NT2/D1 (cell line): ENCODE measurements around the gene MGAT4B.

Source experiments
- DNase-seq: peaks from one replicate; pipeline ENCODE4 v3.0.0-alpha.2; 2011; ENCODE audit warnings: low read depth, low spot score
- H3K27me3 ChIP-seq: 2 replicates; pipeline ENCODE4 v1.6.0; 2011; ENCODE audit warnings: mild to moderate bottlenecking; ENCODE audit not compliant: insufficient read length, insufficient read depth
- H3K36me3 ChIP-seq: 2 replicates; pipeline ENCODE4 v1.6.1; 2011; ENCODE audit warnings: mild to moderate bottlenecking, low read length, mixed read lengths; ENCODE audit not compliant: insufficient read depth, insufficient read length
- H3K4me1 ChIP-seq: 2 replicates; pipeline ENCODE4 v1.5.1; 2011; ENCODE audit not compliant: insufficient read depth, insufficient read length
- H3K4me3 ChIP-seq: 2 replicates; pipeline ENCODE4 v1.5.1; 2011; ENCODE audit warnings: low read depth; ENCODE audit not compliant: insufficient read length
- H3K9ac ChIP-seq: 2 replicates; pipeline ENCODE4 v1.6.0; 2011; ENCODE audit warnings: low read depth; ENCODE audit not compliant: insufficient read length
- H3K9me3 ChIP-seq: 2 replicates; pipeline ENCODE4 v1.5.1; 2011; ENCODE audit warnings: mild to moderate bottlenecking, low read length; ENCODE audit not compliant: insufficient read depth
- SUZ12 ChIP-seq: IDR thresholded peaks from 2 replicates; pipeline ENCODE4 v1.6.1; 2011; ENCODE audit not compliant: insufficient read length, insufficient read depth; ENCODE audit errors: extremely low read depth
- YY1 ChIP-seq: IDR thresholded peaks from 2 replicates; pipeline ENCODE4 v1.6.1; 2011; ENCODE audit not compliant: insufficient read length, insufficient read depth
- ZNF274 ChIP-seq: IDR thresholded peaks from 2 replicates; pipeline ENCODE4 v1.6.1; 2011; ENCODE audit warnings: mild to moderate bottlenecking, low read depth, low read length

MGAT4B gene

DNA sequence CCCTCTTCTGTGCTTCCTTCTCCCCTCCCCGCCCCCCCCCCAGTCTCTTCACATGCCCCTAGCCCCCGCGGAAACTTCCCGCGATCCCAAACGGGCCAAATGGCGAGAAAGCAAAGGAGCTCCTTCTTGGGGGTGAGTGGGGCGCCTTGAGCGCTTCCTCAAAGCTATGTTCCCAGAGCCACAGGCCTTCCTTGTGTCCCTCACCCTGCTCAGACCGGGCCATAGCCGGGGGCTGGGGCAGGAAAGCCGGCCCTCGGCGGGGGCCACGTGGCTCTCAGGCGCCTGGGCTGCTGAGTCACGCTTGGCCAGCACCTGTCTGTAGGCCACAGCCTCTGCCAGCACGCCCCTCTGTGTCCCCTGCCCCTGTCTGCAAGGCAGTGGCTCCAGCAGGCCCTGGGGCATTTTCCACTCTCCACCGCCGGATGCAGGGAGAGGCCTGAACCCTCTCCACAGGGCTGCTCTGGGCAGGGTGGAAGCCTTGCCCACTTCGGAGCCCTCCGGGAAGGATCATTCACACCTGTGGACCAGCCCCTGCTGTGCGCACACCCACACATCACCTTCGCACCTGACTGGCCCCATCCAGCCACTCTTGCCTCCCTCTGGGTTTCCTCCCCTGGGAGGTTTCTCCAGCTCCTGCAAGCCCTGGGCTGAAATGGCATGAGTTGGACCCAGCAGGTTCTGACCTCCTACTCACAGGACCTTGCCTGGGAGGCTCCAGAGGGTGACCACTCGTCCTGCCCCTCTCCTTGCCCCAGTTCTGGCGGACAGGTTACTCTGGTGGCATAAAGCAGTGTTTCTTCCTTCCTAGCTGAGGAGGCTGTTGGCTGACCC lies 12.8 kb upstream of the MGAT4B start:
- DNase-seq, result no peak
- TF ChIP-seq SUZ12, result no peak
- TF ChIP-seq YY1, result no peak
- TF ChIP-seq ZNF274, result no peak
- Histone ChIP-seq H3K9ac (peak overlapping the region; percentile 14), H3K9me3 (no peaks in the 10 kb centered on the region), H3K27me3 (no peaks in the 10 kb centered on the region), H3K36me3 (peaks cover 34% of the 10 kb centered on the region), H3K4me1 (peaks cover 24% of the 10 kb centered on the region), H3K4me3 (peak overlapping the region; percentile 8)

DNA sequence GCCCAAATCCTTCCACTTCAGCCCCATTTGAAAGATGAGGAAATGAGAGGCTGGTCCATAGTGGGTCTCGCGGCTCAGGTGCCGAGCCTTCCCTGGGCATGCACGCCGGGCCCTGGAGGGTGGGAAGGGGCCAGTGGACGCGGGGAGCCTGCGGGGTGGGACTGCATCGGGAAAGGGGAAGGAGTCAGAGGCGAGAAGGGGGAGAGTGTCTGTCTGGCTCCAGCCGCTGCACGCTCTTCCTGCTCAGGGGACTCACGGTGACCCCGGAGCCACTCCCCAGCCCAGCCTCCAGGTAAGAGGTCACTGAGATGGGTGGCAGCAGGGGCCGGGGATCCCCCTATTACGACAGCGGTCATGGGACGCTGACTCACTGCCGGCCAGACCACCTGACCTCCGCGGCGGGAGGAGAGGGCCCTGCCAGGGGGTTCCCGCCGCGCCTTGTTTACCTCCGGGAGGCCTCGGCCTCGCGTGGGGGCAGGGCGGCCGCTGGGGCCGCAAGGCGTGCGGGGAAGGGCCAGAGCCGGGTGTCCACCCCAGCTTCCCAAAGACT lies 12.2 kb upstream of the MGAT4B start:
- Histone ChIP-seq H3K9me3 (no peaks in the 10 kb centered on the region), H3K27me3 (no peaks in the 10 kb centered on the region), H3K9ac (peak overlapping the region; percentile 72), H3K4me3 (peak overlapping the region; percentile 34), H3K4me1 (peaks cover 20% of the 10 kb centered on the region), H3K36me3 (peaks cover 33% of the 10 kb centered on the region)
- no peak for TF ChIP-seq SUZ12
- TF ChIP-seq YY1, result no peak
- TF ChIP-seq ZNF274, result no peak
- DNase-seq, result no peak

DNA sequence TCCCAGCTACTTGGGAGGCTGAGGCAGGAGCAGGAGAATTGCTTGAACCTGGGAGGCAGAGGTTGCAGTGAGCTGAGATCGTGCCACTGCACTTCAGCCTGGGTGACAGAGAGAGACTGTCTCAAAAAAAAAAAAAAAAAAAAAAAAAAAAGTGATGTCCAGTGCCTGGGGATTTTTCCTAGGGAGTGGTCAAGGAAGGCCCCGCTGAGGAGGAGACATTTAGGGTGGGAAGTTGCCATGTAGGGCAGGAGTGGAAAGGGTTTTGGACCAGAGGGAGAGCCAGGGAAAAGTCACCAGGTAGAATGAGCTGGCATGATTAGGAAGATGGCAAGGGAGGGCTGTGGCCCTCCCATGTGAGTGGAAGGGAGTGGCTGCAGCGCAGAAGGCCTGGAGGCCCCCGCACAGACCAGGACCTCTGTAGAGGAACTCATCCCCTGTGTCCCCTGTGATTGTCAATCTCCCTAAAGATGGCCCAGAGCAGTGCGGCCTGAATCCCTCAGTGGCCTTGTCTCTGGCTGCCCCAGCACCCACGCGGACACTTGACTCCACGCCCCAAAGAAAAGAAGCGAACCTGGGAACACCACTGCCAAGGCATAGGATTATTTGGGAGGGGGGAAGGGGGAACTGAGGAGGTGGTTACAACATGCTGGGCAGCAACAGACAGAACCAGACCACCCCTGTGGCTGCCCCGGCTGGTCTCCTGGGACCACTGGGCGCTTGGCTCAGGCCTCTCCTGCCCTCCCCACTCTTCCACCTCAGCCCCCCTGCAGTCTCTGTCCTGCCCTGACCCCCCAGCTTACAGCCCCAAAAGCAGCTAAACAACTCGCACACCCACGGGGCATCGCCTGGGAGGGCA lies 11.5 kb upstream of the MGAT4B start:
- Histone ChIP-seq H3K9me3 (no peaks in the 10 kb centered on the region), H3K9ac (peak overlapping the region; percentile 72), H3K4me3 (peak overlapping the region; percentile 34), H3K27me3 (no peaks in the 10 kb centered on the region), H3K36me3 (peaks cover 33% of the 10 kb centered on the region), H3K4me1 (peaks cover 19% of the 10 kb centered on the region)
- DNase-seq, result no peak
- TF ChIP-seq ZNF274, result no peak
- TF ChIP-seq SUZ12, result no peak
- no peak for TF ChIP-seq YY1

DNA sequence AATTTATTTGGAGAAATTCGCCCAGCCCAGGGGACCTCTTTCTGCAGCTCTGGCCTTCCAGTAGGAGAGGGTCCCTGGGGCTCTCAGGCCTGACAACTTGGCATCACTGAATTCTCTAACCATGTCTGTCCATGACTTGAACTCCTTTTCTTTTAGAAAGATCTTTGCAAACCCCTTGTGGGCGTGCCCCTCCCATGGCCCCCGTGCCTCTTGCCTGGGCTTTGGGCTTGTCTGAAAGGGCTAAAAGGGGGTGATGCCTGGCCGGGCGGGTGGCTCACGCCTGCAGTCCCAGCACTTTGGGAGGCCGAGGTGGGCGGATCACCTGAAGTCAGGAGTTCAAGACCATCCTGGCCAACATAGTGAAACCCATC lies 10.8 kb upstream of the MGAT4B start:
- peaks cover 31% of the 10 kb centered on the region for H3K36me3 ChIP-seq
- DNase-seq, result no peak
- peak overlapping the region; percentile 40 for H3K4me3 ChIP-seq
- no peak for TF ChIP-seq YY1
- no peak for TF ChIP-seq ZNF274
- no peak for TF ChIP-seq SUZ12
- H3K27me3 ChIP-seq, result no peaks in the 10 kb centered on the region
- H3K4me1 ChIP-seq, result peaks cover 15% of the 10 kb centered on the region
- peak overlapping the region; percentile 64 for H3K9ac ChIP-seq
- H3K9me3 ChIP-seq, result no peaks in the 10 kb centered on the region

DNA sequence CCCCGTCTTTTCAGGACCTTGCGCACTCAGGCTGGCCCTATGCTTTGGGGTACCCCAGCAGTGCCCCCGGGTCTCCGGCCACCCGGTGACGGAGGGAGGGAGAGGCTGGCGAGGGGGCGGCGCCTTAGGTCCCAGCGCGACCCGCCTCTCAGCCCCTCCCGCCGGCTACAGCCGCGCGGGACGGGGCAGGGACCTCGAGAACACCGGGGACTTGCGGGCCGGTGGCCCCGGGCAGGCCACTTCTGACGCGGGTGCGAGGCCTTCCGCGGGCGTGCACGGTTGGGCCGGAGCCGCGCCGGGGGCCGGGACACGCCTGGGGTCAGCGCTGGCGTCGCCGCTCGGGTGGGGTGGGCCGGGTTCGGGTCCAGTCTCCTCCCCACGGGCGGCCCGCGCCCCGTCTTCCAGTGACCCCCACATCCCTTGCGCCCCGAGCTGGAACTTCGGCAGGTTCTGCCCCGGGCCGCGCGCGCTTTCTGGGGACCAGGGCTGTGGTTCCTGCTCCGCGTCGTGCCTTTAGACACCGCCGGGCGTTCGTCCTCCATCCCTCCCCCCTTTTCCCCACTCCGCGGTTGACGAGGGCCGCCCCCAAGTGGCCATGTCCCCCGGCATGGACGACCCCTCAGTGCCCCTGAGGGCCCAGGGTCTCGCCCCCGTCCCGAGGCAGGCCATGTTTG lies 10.3 kb upstream of the MGAT4B start:
- peak overlapping the region; percentile 40 for H3K4me3 ChIP-seq
- no peaks in the 10 kb centered on the region for H3K9me3 ChIP-seq
- H3K36me3 ChIP-seq, result peaks cover 31% of the 10 kb centered on the region
- peak overlapping the region; percentile 64 for H3K9ac ChIP-seq
- H3K4me1 ChIP-seq, result peaks cover 14% of the 10 kb centered on the region
- no peaks in the 10 kb centered on the region for H3K27me3 ChIP-seq
- DNase-seq, result no peak
- TF ChIP-seq ZNF274 (no peak), SUZ12 (no peak), YY1 (no peak)

DNA sequence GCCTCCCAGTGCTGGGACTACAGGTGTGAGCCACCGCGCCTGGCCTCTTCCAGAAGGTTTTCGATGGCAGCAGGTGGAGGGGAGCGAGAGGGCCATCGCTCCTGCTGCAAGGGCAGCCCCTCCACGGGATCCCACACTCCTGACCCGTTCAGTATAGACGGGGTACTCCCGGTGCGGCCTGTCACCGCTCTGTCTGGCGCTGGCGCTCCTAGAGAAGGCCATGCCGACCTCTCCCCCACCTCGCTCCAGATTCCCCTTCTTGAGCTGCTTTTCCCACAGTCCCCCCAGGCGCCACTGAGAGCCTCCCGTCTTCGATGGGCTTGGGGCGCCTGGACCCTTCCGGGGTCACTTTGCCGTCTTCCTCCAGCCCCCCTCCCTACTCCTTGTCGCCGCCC lies 9.7 kb upstream of the MGAT4B start:
- H3K36me3 ChIP-seq, result peaks cover 31% of the 10 kb centered on the region
- H3K4me3 ChIP-seq, result peak overlapping the region; percentile 40
- peaks cover 14% of the 10 kb centered on the region for H3K4me1 ChIP-seq
- H3K9ac ChIP-seq, result peak overlapping the region; percentile 64
- TF ChIP-seq ZNF274 (no peak), YY1 (no peak), SUZ12 (no peak)
- no peaks in the 10 kb centered on the region for H3K27me3 ChIP-seq
- H3K9me3 ChIP-seq, result no peaks in the 10 kb centered on the region
- no peak for DNase-seq
